Measurements from ENCODE around the gene TP63. TPM values are rescaled to one million over a fixed set of nuclear protein-coding genes. Genes with fewer than 3 reads are reported as not detected.

Gene TP63
- polyA plus RNA-seq, 1 donor from 2014 or later, result 0.12 TPM

Small RNA genes within 50 kb of the gene (small RNA-seq; reads per million reads assigned to genes)
- gene AC078809.1, result 0 reads per million in 3 experiments
- gene MIR944, result 0.10 to 2.3 (median 0.16) reads per million in 3 experiments
